Left renal pelvis (tissue), 4 donors: Measurements from ENCODE around the gene TIPRL. TPM values are rescaled to one million over a fixed set of nuclear protein-coding genes. Genes with fewer than 3 reads are reported as not detected.

Source experiments
- DNase-seq, 4 donors: peaks; one replicate each; pipeline ENCODE4 v3.0.0-alpha.2; 2013; ENCODE audit warnings: low read depth in 4 of 4, low spot score in 3 of 4
- polyA plus RNA-seq, 4 donors: library from polyadenylated mRNA; unstranded; fragments of 120-200 nt; gene quantifications; one replicate each; pipeline ENCODE4 v1.2.1, GENCODE V29; 2013; ENCODE audit not compliant: insufficient read length in 4 of 4

The TIPRL gene
- polyA plus RNA-seq, 4 donors, result 44.4 to 58.4 (median 50.2) TPM

- no peak for DNase-seq
These were observed 65.0 kb downstream of the TIPRL start for GRCh38 chr1:168243636-168244212.

DNA sequence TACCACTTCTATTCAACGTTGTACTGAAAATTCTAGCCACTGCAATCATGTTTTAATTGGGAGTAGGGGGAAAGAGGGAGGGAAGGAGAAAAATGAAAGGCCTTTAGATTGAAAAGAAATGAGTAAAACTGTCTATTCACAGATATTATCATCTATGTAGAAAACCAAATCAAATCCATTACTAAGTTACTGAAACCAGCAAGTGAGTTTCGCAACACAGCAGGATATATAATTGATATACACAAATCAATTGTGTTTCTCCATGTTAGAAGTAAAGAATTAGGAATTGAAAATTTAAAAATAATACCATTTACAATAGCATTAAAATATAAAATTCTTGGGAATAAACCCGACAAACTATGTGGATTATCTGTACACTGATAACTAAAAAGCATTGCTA, 66.3 kb downstream of the TIPRL start:
- DNase-seq, result no peak

- no peak for DNase-seq
These were observed 67.7 kb downstream of the TIPRL start for GRCh38 chr1:168246506-168246905.

Other genes starting within 250 kb of the TIPRL start
- gene DCAF6, start 242.3 kb upstream of the TIPRL start, polyA plus RNA-seq, result 10 to 100 TPM; 57.1 to 79.0 (median 77.6) TPM
- gene MPC2, start 241.9 kb upstream of the TIPRL start, polyA plus RNA-seq, result 100 to 1,000 TPM in 3 of 4 donors, 10 to 100 TPM in 1; 54.5 to 214 (median 186) TPM
- 10 to 100 TPM; 19.5 to 26.8 (median 20.8) TPM for gene GPR161, start 42.0 kb upstream of the TIPRL start, polyA plus RNA-seq
- gene SFT2D2, start 47.0 kb downstream of the TIPRL start, polyA plus RNA-seq, result 10 to 100 TPM; 17.7 to 20.1 (median 18.7) TPM
- gene TBX19, start 101.9 kb downstream of the TIPRL start, polyA plus RNA-seq, result 1 to 10 TPM; 2.2 to 4.2 (median 2.9) TPM